Calu3 (cell line): Measurements from ENCODE around the gene SLC52A3. TPM values are rescaled to one million over a fixed set of nuclear protein-coding genes. Genes with fewer than 3 reads are reported as not detected.

Experiments used
- BruUV-seq: library from RNA; stranded (reverse); fragments of 400-500 nt; replicated peaks from 2 replicates; lab custom pipeline; 2021; lab: Mats Ljungman, UMichigan
- CTCF ChIA-PET: fragments of 300-600 bp; sonication (Branson Sonifier 250); formaldehyde crosslinking; loops from one replicate; lab custom pipeline; 2022; ENCODE audit warnings: antibody characterized with exemption; lab: Charles Lee
- DNase-seq: peaks from one replicate; pipeline ENCODE4 v3.0.0; 2022
- H3K27ac Mint-ChIP-seq: one replicate; pipeline ENCODE4 v1.8.0; 2022; ENCODE audit warnings: mixed read lengths; ENCODE audit not compliant: unreplicated experiment
- H3K27me3 Mint-ChIP-seq: one replicate; pipeline ENCODE4 v1.8.0; 2022; ENCODE audit warnings: mixed read lengths; ENCODE audit not compliant: unreplicated experiment
- H3K36me3 Mint-ChIP-seq: one replicate; pipeline ENCODE4 v1.8.0; 2022; ENCODE audit warnings: mild to moderate bottlenecking, moderate library complexity, mixed read lengths; ENCODE audit not compliant: insufficient read depth, unreplicated experiment
- H3K4me1 Mint-ChIP-seq: one replicate; pipeline ENCODE4 v1.8.0; 2022; ENCODE audit warnings: mild to moderate bottlenecking, low read depth, mixed read lengths; ENCODE audit not compliant: unreplicated experiment
- H3K4me3 Mint-ChIP-seq: one replicate; pipeline ENCODE4 v1.8.0; 2022; ENCODE audit warnings: mild to moderate bottlenecking, low read depth, moderate library complexity, mixed read lengths; ENCODE audit not compliant: unreplicated experiment
- H3K9me3 Mint-ChIP-seq: one replicate; pipeline ENCODE4 v1.8.0; 2022; ENCODE audit warnings: low read depth, mixed read lengths; ENCODE audit not compliant: unreplicated experiment
- intact Hi-C: fragments of 100-400 bp; cut with micrococcal nuclease; formaldehyde crosslinking; loops from one replicate; pipeline ENCODE4 v1.10.0; 2022; ENCODE audit not compliant: unreplicated experiment
- total RNA-seq: library from RNA; stranded (reverse); gene quantifications from 2 replicates; pipeline ENCODE4 v1.2.3, GENCODE V29; 2022
- TF ChIP-seq, protein P1 (sequence below): fragments of 200-600 bp; IDR thresholded peaks from one replicate; pipeline ENCODE4 v1.8.0; 2022; ENCODE audit warnings: antibody characterized with exemption; ENCODE audit not compliant: unreplicated experiment

SLC52A3 gene
- total RNA-seq, 1 experiment from 2014 or later = 11.1 TPM

DNA sequence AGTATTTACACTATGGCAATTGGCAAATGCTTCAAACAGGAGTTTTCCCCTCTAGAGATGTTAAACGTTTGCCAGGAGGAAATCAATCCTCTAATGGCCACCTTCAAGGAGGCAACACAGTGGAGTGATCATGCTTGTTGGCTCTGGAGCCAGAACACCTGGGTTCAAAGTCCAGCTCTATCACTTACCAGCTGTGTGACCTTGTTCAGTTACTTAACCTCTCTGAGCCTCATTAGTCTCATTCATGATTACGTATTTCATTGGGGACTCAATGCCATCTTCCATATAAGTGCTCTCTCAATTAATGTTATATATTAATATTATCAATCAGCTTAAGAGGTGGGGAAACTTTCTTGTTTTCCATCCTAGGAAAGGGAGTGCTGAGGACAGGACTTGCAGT, 26.1 kb downstream of the SLC52A3 start:
- Mint-ChIP-seq H3K27ac (no peak overlapping the region), H3K36me3 (no peaks in the 10 kb centered on the region), H3K4me1 (peaks cover 9% of the 10 kb centered on the region), H3K9me3 (peaks cover 7% of the 10 kb centered on the region), H3K27me3 (peaks cover 10% of the 10 kb centered on the region), H3K4me3 (no peak overlapping the region)
- intact Hi-C loops = no loop called here
- TF ChIP-seq, protein P1, sequence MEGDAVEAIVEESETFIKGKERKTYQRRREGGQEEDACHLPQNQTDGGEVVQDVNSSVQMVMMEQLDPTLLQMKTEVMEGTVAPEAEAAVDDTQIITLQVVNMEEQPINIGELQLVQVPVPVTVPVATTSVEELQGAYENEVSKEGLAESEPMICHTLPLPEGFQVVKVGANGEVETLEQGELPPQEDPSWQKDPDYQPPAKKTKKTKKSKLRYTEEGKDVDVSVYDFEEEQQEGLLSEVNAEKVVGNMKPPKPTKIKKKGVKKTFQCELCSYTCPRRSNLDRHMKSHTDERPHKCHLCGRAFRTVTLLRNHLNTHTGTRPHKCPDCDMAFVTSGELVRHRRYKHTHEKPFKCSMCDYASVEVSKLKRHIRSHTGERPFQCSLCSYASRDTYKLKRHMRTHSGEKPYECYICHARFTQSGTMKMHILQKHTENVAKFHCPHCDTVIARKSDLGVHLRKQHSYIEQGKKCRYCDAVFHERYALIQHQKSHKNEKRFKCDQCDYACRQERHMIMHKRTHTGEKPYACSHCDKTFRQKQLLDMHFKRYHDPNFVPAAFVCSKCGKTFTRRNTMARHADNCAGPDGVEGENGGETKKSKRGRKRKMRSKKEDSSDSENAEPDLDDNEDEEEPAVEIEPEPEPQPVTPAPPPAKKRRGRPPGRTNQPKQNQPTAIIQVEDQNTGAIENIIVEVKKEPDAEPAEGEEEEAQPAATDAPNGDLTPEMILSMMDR = no peak
- DNase-seq = no peak
- CTCF ChIA-PET = no interaction called here
- no TSS peak for BruUV-seq

DNA sequence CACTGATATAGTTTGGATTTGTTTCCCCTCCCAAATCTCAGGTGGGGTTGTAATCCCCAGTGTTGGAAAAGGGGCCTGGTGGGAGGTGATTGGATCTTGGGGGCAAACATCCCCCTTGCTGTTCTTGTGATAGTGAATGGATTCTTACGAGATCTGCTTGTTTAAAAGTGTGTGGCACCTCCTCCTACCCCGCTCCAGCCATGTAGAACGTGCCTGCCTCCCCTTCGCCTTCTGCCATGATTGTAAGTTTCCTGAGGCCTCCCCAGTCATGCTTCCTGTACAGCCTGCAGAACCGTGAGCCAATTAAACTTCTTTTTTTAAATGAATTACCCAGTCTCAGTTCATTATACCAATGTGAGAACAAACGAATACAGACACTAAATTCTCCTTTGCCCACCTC, 26.7 kb downstream of the SLC52A3 start:
- Mint-ChIP-seq H3K36me3 (no peaks in the 10 kb centered on the region), H3K27me3 (peaks cover 10% of the 10 kb centered on the region), H3K4me3 (no peak overlapping the region), H3K4me1 (peaks cover 9% of the 10 kb centered on the region), H3K27ac (no peak overlapping the region), H3K9me3 (peaks cover 7% of the 10 kb centered on the region)
- intact Hi-C loops = no loop called here
- DNase-seq = no peak
- TF ChIP-seq, protein P1 = no peak
- CTCF ChIA-PET = interaction anchor here (3.4 kb wide), 1 partner anchor 28 kb away, joined by 53 read pairs; the partner anchor contains the start of gene SLC52A3
- no TSS peak for BruUV-seq

DNA sequence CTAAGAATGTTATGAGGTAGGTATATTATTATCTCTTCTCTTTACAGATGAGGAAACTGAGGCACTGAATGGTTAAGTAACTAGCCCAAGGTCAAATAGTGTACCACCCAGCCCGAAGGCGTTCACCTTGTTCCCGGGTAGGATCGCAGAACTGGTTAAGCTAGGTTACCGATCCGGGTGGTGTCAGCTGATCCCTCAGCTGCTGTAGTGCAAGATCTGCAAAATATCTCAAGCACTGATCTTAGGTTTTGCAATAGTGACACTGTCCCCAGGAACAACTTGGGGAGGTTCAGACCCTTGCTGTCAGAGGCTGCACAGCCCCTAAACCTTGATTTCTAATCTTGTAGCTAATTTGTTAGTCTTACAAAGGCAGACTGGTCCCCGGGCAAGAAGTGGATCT, 28.1 kb downstream of the SLC52A3 start:
- TF ChIP-seq, protein P1 = no peak
- peaks cover 10% of the 10 kb centered on the region for H3K27me3 Mint-ChIP-seq
- H3K36me3 Mint-ChIP-seq = no peaks in the 10 kb centered on the region
- intact Hi-C loops = loop anchor here (1.0 kb wide), 1 partner anchor 28 kb away; the partner anchor contains the start of gene SLC52A3
- DNase-seq = peak; percentile 54
- BruUV-seq = no TSS peak
- H3K4me1 Mint-ChIP-seq = peaks cover 9% of the 10 kb centered on the region
- peaks cover 4% of the 10 kb centered on the region for H3K9me3 Mint-ChIP-seq
- H3K4me3 Mint-ChIP-seq = no peak overlapping the region
- CTCF ChIA-PET = interaction anchor here (1.8 to 3.4 kb wide), 4 partner anchors 11 to 95 kb away, joined by 7 to 53 read pairs (median 8); partner anchors contain the start of gene SLC52A3
- H3K27ac Mint-ChIP-seq = no peak overlapping the region

DNA sequence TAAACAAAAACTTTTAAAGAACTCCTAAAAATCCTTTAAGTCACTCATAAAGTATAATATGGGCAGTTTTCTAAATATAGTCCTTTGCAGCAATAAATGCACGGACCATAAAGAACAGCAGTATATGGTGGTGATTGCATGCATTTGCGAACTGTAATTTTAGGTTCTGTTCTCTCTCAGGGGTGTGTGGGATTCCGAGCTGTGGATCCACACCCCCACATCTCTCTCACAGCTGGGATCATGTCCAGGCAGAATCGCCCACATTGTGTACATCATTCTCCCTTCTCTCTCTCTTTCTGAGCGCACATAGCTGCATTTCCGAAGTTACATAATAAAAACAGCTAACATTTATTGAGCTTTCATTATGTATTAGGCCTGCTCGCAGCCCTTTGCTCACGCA, 28.6 kb downstream of the SLC52A3 start:
- peaks cover 9% of the 10 kb centered on the region for H3K4me1 Mint-ChIP-seq
- intact Hi-C loops = loop anchor here (1.0 to 5.0 kb wide), 3 partner anchors 29 to 179 kb away; partner anchors contain the start of genes SLC52A3 and SRXN1

More for the DNA sequence above, 28.6 kb downstream of the SLC52A3 start:
- CTCF ChIA-PET = interaction anchor here (1.3 to 3.4 kb wide), 6 partner anchors 11 to 171 kb away, joined by 5 to 53 read pairs (median 8); partner anchors contain the start of gene SLC52A3
- Mint-ChIP-seq H3K4me3 (no peak overlapping the region), H3K9me3 (peaks cover 2% of the 10 kb centered on the region), H3K27ac (no peak overlapping the region), H3K36me3 (no peaks in the 10 kb centered on the region), H3K27me3 (peaks cover 10% of the 10 kb centered on the region)
- TF ChIP-seq, protein P1 = no peak
- BruUV-seq = no TSS peak
- DNase-seq = no peak
